K562 (cell line): Measurements from ENCODE around the gene ENDOD1. TPM values are rescaled to one million over a fixed set of nuclear protein-coding genes. Genes with fewer than 3 reads are reported as not detected.

Source experiments
- ATAC-seq: fragments of 200-7000 bp; cut with Tn5 transposase; 3 replicates; pipeline ENCODE4 v1.9.1; 2020; ENCODE audit warnings: moderate library complexity
- BruUV-seq: library from RNA; stranded (reverse); fragments of 400-500 nt; replicated peaks from 2 replicates; lab custom pipeline; 2021; lab: Mats Ljungman, UMichigan
- CTCF ChIA-PET: fragments of 300-600 bp; formaldehyde crosslinking; extraction: SDS; loops from one replicate; lab custom pipeline; 2021; ENCODE audit warnings: low intra/inter-chr PET ratio; lab: Yijun Ruan, JAX
- POLR2A ChIA-PET: fragments of 300-600, 350-650 bp; sonication (Branson Sonifier 250); formaldehyde crosslinking; extraction: SDS; loops from one replicate; lab custom pipeline; 2021; ENCODE audit warnings: antibody characterized with exemption, inconsistent platforms; lab: Yijun Ruan, JAX
- DNase-seq, 4 experiments: peaks; one replicate each; pipeline versions ENCODE4 v3.0.0 to v3.0.0-alpha.2; 2011 to 2018; ENCODE audit warnings: low spot score in 3 of 4, mixed read lengths in 3 of 4; ENCODE audit errors: extremely low read depth in 1 of 4
- FAIRE-seq: peaks from 2 replicates; lab custom pipeline; 2011; peaks lifted over from hg19 to GRCh38; lab: Jason Lieb, UNC
- H2AFZ ChIP-seq: 2 replicates; pipeline ENCODE4 v1.6.0; 2011; ENCODE audit warnings: low read depth, low read length, control low read depth, inconsistent platforms
- H3K27ac ChIP-seq: fragments of 200-600 bp; 3 replicates; pipeline ENCODE4 v1.8.0; 2011; ENCODE audit warnings: low read depth, mild to moderate bottlenecking, control low read depth, inconsistent platforms, low read length, moderate library complexity, mixed read lengths; ENCODE audit errors: extremely low read depth
- H3K27me3 ChIP-seq, 2 experiments: fragments of 300-600 bp in 1 of 2; 2 replicates in 1 of 2; 3 replicates in 1 of 2; pipeline versions ENCODE4 v1.6.0 to v1.8.0; 2011; ENCODE audit warnings: inconsistent platforms in 2 of 2, low read length in 2 of 2, mild to moderate bottlenecking in 1 of 2, mixed read lengths in 1 of 2, moderate library complexity in 1 of 2; ENCODE audit not compliant: control insufficient read depth in 2 of 2, insufficient read depth in 2 of 2
- H3K36me3 ChIP-seq: fragments of 300-600 bp; 3 replicates; pipeline ENCODE4 v1.8.0; 2011; ENCODE audit warnings: mild to moderate bottlenecking, low read length, inconsistent platforms; ENCODE audit not compliant: control insufficient read depth, insufficient read depth
- H3K4me1 ChIP-seq, 2 experiments: fragments of 200-600 bp in 1 of 2; replicated peaks in 1 of 2; 2 replicates in 1 of 2; 3 replicates in 1 of 2; pipeline versions ENCODE4 v1.5.1 to v1.8.0; 2011; ENCODE audit warnings: inconsistent platforms in 2 of 2, low read length in 2 of 2, mild to moderate bottlenecking in 1 of 2, mixed read lengths in 1 of 2, moderate library complexity in 1 of 2; ENCODE audit not compliant: control insufficient read depth in 2 of 2, insufficient read depth in 2 of 2
- H3K4me2 ChIP-seq: 2 replicates; pipeline ENCODE4 v1.6.1; 2011; ENCODE audit warnings: low read length, control low read depth, inconsistent platforms, mixed read lengths; ENCODE audit not compliant: insufficient read depth
- H3K4me3 ChIP-seq: fragments of 200-600 bp; sonication (generic), shearing (Covaris generic); 2 replicates; pipeline ENCODE4 v1.5.1; 2016; ENCODE audit warnings: control low read depth, inconsistent platforms
- H3K79me2 ChIP-seq: fragments of 200-600 bp; 3 replicates; pipeline ENCODE4 v1.8.0; 2011; ENCODE audit warnings: low read length, inconsistent platforms; ENCODE audit not compliant: control insufficient read depth, insufficient read depth
- H3K9ac ChIP-seq, 2 experiments: 2 replicates each; pipeline versions ENCODE4 v1.6.0 to v1.6.1; 2011; ENCODE audit warnings: low read depth in 2 of 2, low read length in 2 of 2, control low read depth in 1 of 2, inconsistent platforms in 1 of 2, mild to moderate bottlenecking in 1 of 2, mixed read lengths in 1 of 2; ENCODE audit not compliant: insufficient read depth in 1 of 2
- H3K9me1 ChIP-seq: one replicate; pipeline ENCODE4 v1.6.0; 2011; ENCODE audit warnings: inconsistent platforms, mild to moderate bottlenecking, low read length, moderate library complexity; ENCODE audit not compliant: control insufficient read depth, insufficient read depth
- H3K9me3 ChIP-seq: replicated peaks from 2 replicates; pipeline ENCODE4 v1.5.1; 2011; ENCODE audit warnings: low read depth, low read length, inconsistent platforms; ENCODE audit not compliant: control insufficient read depth, insufficient read depth
- H4K20me1 ChIP-seq: replicated peaks from 2 replicates; pipeline ENCODE4 v1.6.1; 2011; ENCODE audit warnings: low read length, inconsistent platforms, mixed read lengths; ENCODE audit not compliant: control insufficient read depth, insufficient read depth
- CEBPG ChIP-seq, 3 experiments: fragments of 200-800 bp in 1 of 3; sonication (Bioruptor generic) in 1 of 3; sonication (generic) in 1 of 3; formaldehyde crosslinking in 1 of 3; IDR thresholded peaks in 2 of 3; conservative IDR thresholded peaks in 1 of 3; 2 replicates each; pipeline versions ENCODE4 v1.6.1 to v1.8.0; 2016 to 2022; ENCODE audit warnings: missing compliant biosample characterization in 2 of 3, missing genetic modification characterization in 2 of 3, mild to moderate bottlenecking in 1 of 3, missing genetic modification reagents in 1 of 3
- MIER1 ChIP-seq: fragments of 450-650 bp; IDR thresholded peaks from 2 replicates; pipeline ENCODE4 v1.6.1; 2016; ENCODE audit warnings: antibody characterized with exemption, mild to moderate bottlenecking, low read depth
- NCOA6 ChIP-seq: fragments of 450-650 bp; IDR thresholded peaks from 2 replicates; pipeline ENCODE4 v1.6.1; 2017; ENCODE audit warnings: mild to moderate bottlenecking
- SPI1 ChIP-seq: IDR thresholded peaks from 2 replicates; pipeline ENCODE4 v1.6.1; 2011; ENCODE audit warnings: low read depth, low read length, control low read depth, borderline replicate concordance
- ZFX ChIP-seq: sonication (generic); formaldehyde crosslinking; IDR thresholded peaks from 2 replicates; pipeline ENCODE4 v1.8.0; 2022; ENCODE audit warnings: mild to moderate bottlenecking, missing genetic modification reagents, moderate library complexity
- WGBS: fragments of 100-300 bp; shearing (Covaris generic); methylation state at CpG from one replicate; pipeline ENCODE4 v1.1.6; 2016; ENCODE audit warnings: low coverage, mixed read lengths; ENCODE audit not compliant: insufficient coverage; ENCODE audit errors: missing lambda C conversion rate; 5-methylcytosine and 5-hydroxymethylcytosine counted together
- in situ Hi-C: fragments of 300-500 bp; cut with MboI; formaldehyde crosslinking; loops from 4 replicates; pipeline ENCODE4 v1.15.0; 2018; ENCODE audit warnings: inconsistent platforms, mixed read lengths
- intact Hi-C: fragments of 100-400 bp; cut with micrococcal nuclease; formaldehyde crosslinking; loops from 2 replicates; pipeline ENCODE4 v1.14.2; 2022
- polyA plus RNA-seq, 8 experiments: library from polyadenylated mRNA; depleted of rRNA in 4 of 8; stranded (reverse) in 5 of 8; unstranded in 3 of 8; fragments of >200 nt; fragmentation: Nextera tagmentation in 2 of 8; fragmentation: Illumina TruSeq in 1 of 8; extraction: Ambion mirVana in 2 of 8; extraction: Trizol in 1 of 8; gene quantifications; 2 replicates each; pipeline versions ENCODE4 v1.2.1 to v1.2.3, GENCODE V29; 2011 to 2014; ENCODE audit warnings: inconsistent platforms in 1 of 8, missing spikeins in 1 of 8
- total RNA-seq, 7 experiments: library from RNA; depleted of rRNA in 6 of 7; stranded (reverse); fragments of >200 nt in 6 of 7; fragmentation: Illumina TruSeq in 2 of 7; extraction: Trizol in 2 of 7; gene quantifications; 2 replicates each; pipeline versions ENCODE4 v1.2.1 to v1.2.3, GENCODE V29; 2011 to 2021; ENCODE audit warnings: low replicate concordance in 1 of 7

The ENDOD1 gene
- total and polyA plus RNA-seq, 9 of the 15 experiments (the other 6 are each of a cell fraction or from before 2014, with no cell fraction given) = 4.2 to 11.8 (median 9.3) TPM

DNA sequence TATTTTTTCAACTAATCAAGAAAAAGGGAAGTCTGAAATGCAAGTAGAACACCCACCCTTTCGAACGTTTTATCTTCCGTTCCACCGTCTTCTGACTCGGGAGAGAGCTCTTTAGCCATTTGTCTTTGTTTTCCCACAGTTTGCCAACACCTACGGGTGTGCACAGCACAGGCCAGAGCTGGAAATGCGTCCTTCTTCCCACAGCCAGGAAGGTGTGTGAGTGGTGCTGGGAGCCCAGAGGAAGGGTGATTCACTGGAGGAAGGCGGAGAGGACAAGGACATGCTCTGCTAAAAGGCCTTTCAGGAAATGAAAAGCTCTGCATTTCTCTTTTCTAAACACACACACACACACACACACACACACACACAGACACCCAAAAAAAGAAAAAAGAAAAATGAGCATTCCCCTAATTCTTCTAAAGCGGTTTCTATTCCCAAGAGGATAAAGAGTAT is 18.5 kb downstream of the ENDOD1 start:
- ChIA-PET CTCF (no interaction called here), POLR2A (interaction anchor here (0.7 to 2.7 kb wide), 14 partner anchors 9 to 607 kb away, joined by 3 to 12 read pairs (median 4); no protein-coding TSS in a partner anchor)
- in situ Hi-C loops (no loop called here), intact Hi-C loops (no loop called here)
- H3K27ac ChIP-seq = peak overlapping the region; percentile 88
- TF ChIP-seq ZFX (CRISPR knock-in tag) (peak; percentile 8; the same call in 1 of the 2 replicates), SPI1 (peak; percentile 72), MIER1 (0 out of 2 replicates have a peak, but pooled peaks have one; percentile 20), NCOA6 (0 out of 2 replicates have a peak, but pooled peaks have one; percentile 23), CEBPG (CRISPR knock-in tag; IDR thresholded peaks at IDR 0.05) (no peak), CEBPG (tag; conservative IDR thresholded peaks at IDR 0.05 in 1 of 2, IDR thresholded peaks at IDR 0.05 in 1 of 2) (no peak)
- H4K20me1 ChIP-seq = 0 out of 2 replicates have a peak, but pooled peaks cover 5% of the 10 kb centered on the region
- H3K9ac ChIP-seq = peak overlapping the region; percentile 78 to 82; a peak in 3 of 4 replicates
- H3K9me1 ChIP-seq = no peaks in the 10 kb centered on the region
- peak overlapping the region; percentile 78 for H3K4me2 ChIP-seq
- H2AFZ ChIP-seq = peak overlapping the region; percentile 96
- DNase-seq = peak in 1 of 4 experiments; percentile 41
- no peaks in the 10 kb centered on the region; the same call in 2 of the 3 replicates for H3K79me2 ChIP-seq
- no peaks in the 10 kb centered on the region for H3K27me3 ChIP-seq
- H3K4me1 ChIP-seq = peaks cover 20 to 56% of the 10 kb centered on the region in 2 experiments
- ATAC-seq = peak; percentile 10
- no TSS peak for BruUV-seq
- FAIRE-seq = no peak
- no peak overlapping the region; the same call in 1 of the 2 replicates for H3K4me3 ChIP-seq
- H3K9me3 ChIP-seq = no peaks in the 10 kb centered on the region
- H3K36me3 ChIP-seq = peaks cover 3% of the 10 kb centered on the region; the same call in 2 of the 3 replicates
- WGBS = 19% methylated on average over 9 of the region's 9 CpGs
